ENCODE measurements around the gene EXOC4. TPM values are rescaled to one million over a fixed set of nuclear protein-coding genes. Genes with fewer than 3 reads are reported as not detected.
A peak's percentile ranks its signal among the peaks of the same experiment; 100 is the strongest.

The EXOC4 gene
- total RNA-seq, 1 experiment from 2014 or later: 62.4 TPM

- no peak for DNase-seq (ENCODE audit: low spot score)
- in situ Hi-C loops (cut with HindIII; ENCODE audit: low sequenced_read_pairs): no loop called here
Observed at GRCh38 chr7:133452577-133452976, 199.7 kb downstream of the EXOC4 start.

DNA sequence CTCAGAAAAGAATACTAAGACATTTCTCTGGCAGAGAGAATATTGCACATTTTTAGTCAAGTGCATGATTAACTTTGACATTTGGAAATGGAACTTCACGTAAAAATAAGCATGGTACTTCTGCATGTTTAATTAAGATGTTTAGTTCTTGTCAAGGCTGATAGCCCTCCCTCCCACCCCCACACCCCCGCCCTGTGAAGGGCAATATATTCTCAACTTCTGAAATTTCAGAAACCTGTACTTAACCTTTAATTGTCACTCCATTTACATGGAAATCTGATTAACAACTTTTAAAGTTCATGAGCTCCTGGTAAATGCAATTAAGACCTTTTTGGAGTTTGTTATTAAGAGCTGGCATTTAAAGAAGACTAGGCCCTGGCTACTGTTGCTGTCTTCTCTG lies 205.8 kb downstream of the EXOC4 start:
- no peak for DNase-seq (ENCODE audit: low spot score)

GRCh38 chr7:133461421-133461820 lies 208.5 kb downstream of the EXOC4 start:
- no peak for DNase-seq (ENCODE audit: low spot score)
- in situ Hi-C loops (cut with HindIII; ENCODE audit: low sequenced_read_pairs): no loop called here

More for the DNA sequence above, 205.8 kb downstream of the EXOC4 start:
- in situ Hi-C loops (cut with HindIII; ENCODE audit: low sequenced_read_pairs): no loop called here

DNA sequence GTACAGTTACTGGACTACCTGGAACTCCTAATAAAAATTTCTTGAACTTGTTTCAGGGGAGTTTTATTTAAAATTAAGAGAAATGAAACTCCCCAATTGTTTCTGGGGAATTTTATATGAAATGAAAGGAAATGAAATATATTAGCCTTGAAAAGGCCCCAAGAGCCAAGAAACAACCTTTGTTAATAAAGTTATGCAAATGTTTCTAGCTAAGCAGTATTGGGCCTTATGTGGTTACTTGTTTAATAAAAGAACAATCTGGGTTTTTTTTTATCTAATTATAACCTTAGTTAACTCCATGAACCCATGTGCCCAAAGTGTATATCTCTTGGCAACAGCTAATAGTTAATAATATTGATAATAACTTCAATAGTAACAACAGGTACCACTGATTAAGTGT lies 222.8 kb downstream of the EXOC4 start:
- in situ Hi-C loops (cut with HindIII; ENCODE audit: low sequenced_read_pairs): no loop called here
- DNase-seq (ENCODE audit: low spot score): no peak

GRCh38 chr7:133477791-133478190 lies 224.9 kb downstream of the EXOC4 start:
- in situ Hi-C loops (cut with HindIII; ENCODE audit: low sequenced_read_pairs): no loop called here
- peak; percentile 96 for DNase-seq (ENCODE audit: low spot score)

- peak; percentile 37 for DNase-seq (ENCODE audit: low spot score)
Observed at GRCh38 chr7:133478591-133479135, 225.8 kb downstream of the EXOC4 start.

GRCh38 chr7:133479456-133480065 lies 226.7 kb downstream of the EXOC4 start:
- DNase-seq (ENCODE audit: low spot score): no peak
- in situ Hi-C loops (cut with HindIII; ENCODE audit: low sequenced_read_pairs): no loop called here

More at GRCh38 chr7:133478591-133479135, 225.8 kb downstream of the EXOC4 start:
- in situ Hi-C loops (cut with HindIII; ENCODE audit: low sequenced_read_pairs): no loop called here

DNA sequence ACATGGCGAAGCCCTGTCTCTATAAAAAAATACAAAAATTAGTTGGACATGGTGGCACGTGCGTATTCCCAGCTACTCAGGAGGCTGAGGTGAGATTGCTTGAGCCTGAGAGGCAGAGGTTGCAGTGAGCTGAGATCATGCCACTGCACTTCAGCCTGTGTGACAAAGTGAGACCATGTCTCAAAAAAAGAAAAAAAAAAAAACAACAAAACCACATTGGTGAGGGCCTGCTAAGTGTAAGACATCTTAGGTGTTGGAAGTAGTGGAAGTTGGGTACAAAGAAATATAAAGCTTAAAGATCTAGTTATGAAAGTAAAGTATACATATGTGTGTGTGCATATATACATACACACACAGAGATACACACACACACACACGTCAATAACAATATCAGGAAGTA lies 228.0 kb downstream of the EXOC4 start:
- in situ Hi-C loops (cut with HindIII; ENCODE audit: low sequenced_read_pairs): no loop called here
- DNase-seq (ENCODE audit: low spot score): no peak

DNA sequence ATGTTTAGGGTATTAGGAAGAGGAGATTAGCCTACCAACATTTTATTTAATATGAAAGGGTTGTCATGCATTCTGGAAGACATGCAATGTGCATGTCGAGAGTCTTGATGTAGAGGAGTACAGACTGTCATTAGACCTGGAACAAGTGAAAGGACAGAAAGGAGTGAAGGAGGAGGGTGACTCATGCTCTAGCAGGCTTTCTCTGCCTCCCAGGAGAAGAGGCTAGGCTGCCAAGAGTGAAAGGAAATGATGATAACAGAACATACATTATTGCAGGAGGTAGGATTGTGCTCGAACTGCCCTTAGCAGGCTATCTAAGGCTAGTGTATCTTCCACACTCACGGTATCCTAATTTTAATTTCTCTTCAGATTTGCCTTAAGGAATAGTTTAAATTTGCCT lies 228.8 kb downstream of the EXOC4 start:
- in situ Hi-C loops (cut with HindIII; ENCODE audit: low sequenced_read_pairs): no loop called here
- peak; percentile 50 for DNase-seq (ENCODE audit: low spot score)

DNA sequence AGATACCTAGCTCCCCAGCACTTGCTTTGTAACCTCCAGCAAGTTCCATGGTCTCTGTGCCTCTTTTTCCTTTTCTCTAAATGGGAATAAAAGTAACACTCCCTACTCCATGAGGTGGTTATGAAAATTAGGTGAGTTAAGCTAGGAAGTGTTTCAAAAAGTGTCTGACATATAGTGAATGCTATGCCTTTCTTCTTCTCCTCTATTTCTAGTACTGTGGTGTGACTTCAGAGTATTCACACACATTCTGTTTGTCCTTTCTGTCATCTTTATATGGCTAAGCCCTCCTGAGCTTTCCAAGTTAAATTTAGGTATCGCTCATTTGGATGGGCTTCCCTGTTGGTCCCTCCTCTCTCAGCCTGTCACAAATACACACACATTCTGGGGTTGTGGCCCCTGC lies 229.7 kb downstream of the EXOC4 start:
- in situ Hi-C loops (cut with HindIII; ENCODE audit: low sequenced_read_pairs): no loop called here
- no peak for DNase-seq (ENCODE audit: low spot score)

- no peak for DNase-seq (ENCODE audit: low spot score)
- in situ Hi-C loops (cut with HindIII; ENCODE audit: low sequenced_read_pairs): no loop called here
Observed at GRCh38 chr7:133484086-133484485, 231.2 kb downstream of the EXOC4 start.

DNA sequence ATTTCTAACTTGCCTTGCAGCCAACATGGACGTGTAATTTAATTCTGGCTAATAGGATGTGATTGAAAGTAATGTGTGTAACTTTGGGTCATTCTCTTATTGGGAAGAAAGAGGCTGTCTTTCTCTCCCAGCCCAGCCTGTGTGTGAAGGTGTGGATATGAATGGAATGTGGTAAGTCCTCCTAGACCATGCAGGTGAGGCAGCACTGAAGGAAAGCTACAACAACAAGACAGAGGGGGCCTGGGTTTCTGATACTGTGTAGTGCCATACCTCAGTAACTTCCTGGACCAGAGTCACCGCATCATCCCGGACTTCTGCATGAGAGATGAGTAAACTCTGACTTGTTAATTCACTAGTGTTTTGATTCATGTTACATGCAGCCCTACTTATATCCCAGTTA lies 237.0 kb downstream of the EXOC4 start:
- in situ Hi-C loops (cut with HindIII; ENCODE audit: low sequenced_read_pairs): no loop called here
- no peak for DNase-seq (ENCODE audit: low spot score)

GRCh38 chr7:133491201-133491691 lies 238.4 kb downstream of the EXOC4 start:
- DNase-seq (ENCODE audit: low spot score): no peak
- in situ Hi-C loops (cut with HindIII; ENCODE audit: low sequenced_read_pairs): no loop called here

DNA sequence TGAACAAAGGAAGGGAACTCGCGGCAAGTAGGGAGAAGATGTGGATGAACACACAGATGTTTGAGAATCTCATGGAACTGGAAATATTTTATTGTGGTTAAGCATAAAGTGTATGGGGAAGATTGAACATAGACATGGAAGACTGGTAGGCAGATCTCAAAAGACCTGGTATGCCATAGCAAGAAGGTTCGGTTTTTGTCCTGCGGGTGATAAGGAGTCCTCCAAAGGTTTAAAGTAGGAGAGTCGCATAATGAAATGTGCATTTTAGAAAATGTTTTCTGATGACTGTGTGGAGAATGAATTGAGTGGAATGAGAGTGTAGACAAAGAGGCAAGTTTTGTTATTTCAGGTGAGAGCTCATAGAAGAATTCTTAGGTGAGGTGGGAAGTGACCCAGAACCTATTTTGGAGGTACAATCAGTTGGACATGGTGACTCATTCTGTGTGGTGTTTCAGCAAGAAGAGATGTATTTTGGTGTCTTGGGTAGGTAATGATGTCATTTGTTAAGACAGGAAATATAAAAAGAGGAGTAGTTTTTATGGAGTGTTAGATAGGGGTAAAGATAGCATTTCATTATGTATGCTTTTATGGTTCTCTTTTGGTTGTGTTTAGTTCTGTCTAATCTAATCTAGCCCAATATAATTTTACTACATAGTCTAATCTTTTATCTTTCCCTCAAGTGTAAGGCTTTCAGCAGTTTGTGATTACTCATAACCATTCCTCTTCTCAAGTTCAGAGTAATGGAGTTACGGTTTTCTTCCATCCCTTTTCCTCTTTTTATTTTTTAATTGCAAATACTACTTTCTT lies 239.2 kb downstream of the EXOC4 start:
- no peak for DNase-seq (ENCODE audit: low spot score)
- in situ Hi-C loops (cut with HindIII; ENCODE audit: low sequenced_read_pairs): no loop called here

- DNase-seq (ENCODE audit: low spot score): no peak
- in situ Hi-C loops (cut with HindIII; ENCODE audit: low sequenced_read_pairs): no loop called here
Observed at GRCh38 chr7:133497061-133497460, 244.2 kb downstream of the EXOC4 start.

- in situ Hi-C loops (cut with HindIII; ENCODE audit: low sequenced_read_pairs): no loop called here
- no peak for DNase-seq (ENCODE audit: low spot score)
Observed at GRCh38 chr7:133501771-133502170, 248.9 kb downstream of the EXOC4 start.

GRCh38 chr7:133502498-133502897 lies 249.6 kb downstream of the EXOC4 start:
- in situ Hi-C loops (cut with HindIII; ENCODE audit: low sequenced_read_pairs): no loop called here

DNA sequence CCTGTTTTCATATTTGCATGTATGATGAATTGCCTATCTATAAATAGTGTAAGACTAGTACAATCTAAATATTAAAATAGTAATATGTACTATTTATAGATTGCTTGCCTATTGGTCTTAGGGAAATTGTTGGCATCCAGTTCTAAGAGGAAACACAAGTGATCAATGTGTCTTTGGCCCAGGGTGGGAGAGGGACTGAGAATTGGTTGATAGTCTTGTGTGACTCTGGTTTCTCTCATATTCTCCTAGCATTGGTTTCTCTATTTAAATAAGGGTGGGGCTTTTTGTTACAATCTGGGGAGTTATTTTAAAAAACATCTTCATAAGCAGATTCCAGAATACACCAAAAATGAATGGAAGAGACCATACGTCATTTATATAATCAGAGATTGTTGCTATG lies 250.1 kb downstream of the EXOC4 start:
- in situ Hi-C loops (cut with HindIII; ENCODE audit: low sequenced_read_pairs): no loop called here
- DNase-seq (ENCODE audit: low spot score): no peak

More at GRCh38 chr7:133502498-133502897, 249.6 kb downstream of the EXOC4 start:
- no peak for DNase-seq (ENCODE audit: low spot score)

DNA sequence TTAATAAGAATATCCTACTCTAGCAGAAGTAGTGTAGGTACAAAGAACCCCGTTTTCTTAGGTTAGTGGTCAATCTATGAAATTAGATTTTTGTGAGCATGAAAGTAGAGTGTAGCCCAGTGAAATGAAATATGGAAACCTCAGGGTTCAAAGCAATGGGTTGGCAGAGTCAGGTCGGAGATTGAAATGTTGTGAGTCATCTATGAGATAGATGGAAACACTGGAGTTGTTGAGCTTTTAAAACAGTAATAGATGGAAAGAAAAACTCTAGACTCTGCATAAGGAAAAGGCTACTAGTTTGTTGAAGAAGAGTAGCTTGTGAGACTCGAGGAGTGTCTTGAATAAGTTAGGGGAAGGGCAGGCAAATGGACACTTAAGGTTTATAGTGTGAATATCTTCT lies 251.9 kb downstream of the EXOC4 start:
- DNase-seq (ENCODE audit: low spot score): no peak
- in situ Hi-C loops (cut with HindIII; ENCODE audit: low sequenced_read_pairs): no loop called here

DNA sequence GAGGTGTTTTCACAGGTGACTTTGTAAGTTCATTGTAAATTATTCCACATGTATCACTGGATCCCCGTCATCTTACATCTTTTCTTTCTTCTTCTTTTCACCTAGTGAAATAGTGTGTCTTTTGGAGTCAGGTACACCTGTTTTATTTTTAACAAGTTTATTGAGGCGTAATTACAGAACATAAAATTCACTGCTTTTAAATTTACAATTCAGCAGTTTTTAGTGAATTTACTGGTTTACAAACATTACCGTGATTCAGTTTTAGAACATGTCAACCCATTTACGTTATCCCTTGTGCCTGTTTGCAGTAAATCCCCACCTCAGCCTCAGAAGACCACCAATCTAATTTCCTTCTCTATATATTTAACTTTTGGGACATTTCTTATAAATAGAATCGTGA lies 256.9 kb downstream of the EXOC4 start:
- no peak for DNase-seq (ENCODE audit: low spot score)
- in situ Hi-C loops (cut with HindIII; ENCODE audit: low sequenced_read_pairs): no loop called here

Data from G401 (cell line).